Measurements from ENCODE around the gene MYD88. TPM values are rescaled to one million over a fixed set of nuclear protein-coding genes. Genes with fewer than 3 reads are reported as not detected.

Gene MYD88
- total and polyA plus RNA-seq, 9 of the 15 experiments (the other 6 are each of a cell fraction or from before 2014, with no cell fraction given): 3.2 to 47.3 (median 27.6) TPM

DNA sequence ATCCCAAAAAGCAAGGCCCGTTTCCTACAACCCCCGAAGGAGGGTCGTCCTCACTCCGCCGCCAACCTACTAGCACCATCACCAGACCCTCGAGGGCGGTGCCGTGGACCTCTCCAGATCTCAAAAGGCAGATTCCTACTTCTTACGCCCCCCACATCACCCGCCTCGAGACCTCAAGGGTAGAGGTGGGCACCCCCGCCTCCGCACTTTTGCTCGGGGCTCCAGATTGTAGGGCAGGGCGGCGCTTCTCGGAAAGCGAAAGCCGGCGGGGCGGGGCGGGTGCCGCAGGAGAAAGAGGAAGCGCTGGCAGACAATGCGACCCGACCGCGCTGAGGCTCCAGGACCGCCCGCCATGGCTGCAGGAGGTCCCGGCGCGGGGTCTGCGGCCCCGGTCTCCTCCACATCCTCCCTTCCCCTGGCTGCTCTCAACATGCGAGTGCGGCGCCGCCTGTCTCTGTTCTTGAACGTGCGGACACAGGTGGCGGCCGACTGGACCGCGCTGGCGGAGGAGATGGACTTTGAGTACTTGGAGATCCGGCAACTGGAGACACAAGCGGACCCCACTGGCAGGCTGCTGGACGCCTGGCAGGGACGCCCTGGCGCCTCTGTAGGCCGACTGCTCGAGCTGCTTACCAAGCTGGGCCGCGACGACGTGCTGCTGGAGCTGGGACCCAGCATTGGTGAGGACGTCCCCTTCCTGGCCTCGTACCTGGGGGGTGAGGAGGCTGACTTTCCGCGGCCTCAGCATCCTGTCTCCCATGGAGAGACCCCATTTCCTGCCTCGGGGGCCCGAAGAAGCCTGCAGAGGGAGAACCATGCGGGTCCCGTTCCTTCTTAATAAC, at the start of gene MYD88 (continued):
- TF ChIP-seq, protein P1, sequence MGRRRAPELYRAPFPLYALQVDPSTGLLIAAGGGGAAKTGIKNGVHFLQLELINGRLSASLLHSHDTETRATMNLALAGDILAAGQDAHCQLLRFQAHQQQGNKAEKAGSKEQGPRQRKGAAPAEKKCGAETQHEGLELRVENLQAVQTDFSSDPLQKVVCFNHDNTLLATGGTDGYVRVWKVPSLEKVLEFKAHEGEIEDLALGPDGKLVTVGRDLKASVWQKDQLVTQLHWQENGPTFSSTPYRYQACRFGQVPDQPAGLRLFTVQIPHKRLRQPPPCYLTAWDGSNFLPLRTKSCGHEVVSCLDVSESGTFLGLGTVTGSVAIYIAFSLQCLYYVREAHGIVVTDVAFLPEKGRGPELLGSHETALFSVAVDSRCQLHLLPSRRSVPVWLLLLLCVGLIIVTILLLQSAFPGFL (CRISPR knock-in tag; IDR thresholded peaks at IDR 0.05): no peak
- TF ChIP-seq U2AF1 (optimal IDR thresholded peaks at IDR 0.05; ENCODE audit: low read depth, low read length) (peak; percentile 51), MCM3 (IDR thresholded peaks at IDR 0.05) (no peak), HDGF (IDR thresholded peaks at IDR 0.05) (no peak), HMGN3 (IDR thresholded peaks at IDR 0.05; ENCODE audit: borderline replicate concordance, extremely low read depth, insufficient read length, low read depth, low read length) (peak; percentile 75), ZBTB1 (CRISPR knock-in tag; IDR thresholded peaks at IDR 0.05; ENCODE audit: borderline replicate concordance, low read depth) (no peak; the same call in 1 of the 2 replicates), ZNF766 (CRISPR knock-in tag; conservative IDR thresholded peaks at IDR 0.05) (no peak), SMAD4 (CRISPR knock-in tag; conservative IDR thresholded peaks at IDR 0.05) (peak; percentile 67; the same call in 1 of the 2 replicates), ZC3H11A (IDR thresholded peaks at IDR 0.05; ENCODE audit: low read depth, low read length) (no peak), RBBP5 (IDR thresholded peaks at IDR 0.05; ENCODE audit: borderline replicate concordance, insufficient read depth, low read length, poor library complexity, severe bottlenecking) (peak; percentile 52), HDAC6 (IDR thresholded peaks at IDR 0.05; ENCODE audit: low read depth, low read length) (no peak), THRAP3 (IDR thresholded peaks at IDR 0.05; ENCODE audit: borderline replicate concordance) (no peak), SPI1 (IDR thresholded peaks at IDR 0.05; ENCODE audit: borderline replicate concordance, low read depth, low read length) (peak; percentile 99), TEAD2 (tag; IDR thresholded peaks at IDR 0.05) (no peak), BRCA1 (IDR thresholded peaks at IDR 0.05) (no peak), BRCA1 (CRISPR knock-in tag; IDR thresholded peaks at IDR 0.05) (0 out of 2 replicates have a peak, but pooled peaks have one; percentile 78)
- TF ChIP-seq, protein P2, sequence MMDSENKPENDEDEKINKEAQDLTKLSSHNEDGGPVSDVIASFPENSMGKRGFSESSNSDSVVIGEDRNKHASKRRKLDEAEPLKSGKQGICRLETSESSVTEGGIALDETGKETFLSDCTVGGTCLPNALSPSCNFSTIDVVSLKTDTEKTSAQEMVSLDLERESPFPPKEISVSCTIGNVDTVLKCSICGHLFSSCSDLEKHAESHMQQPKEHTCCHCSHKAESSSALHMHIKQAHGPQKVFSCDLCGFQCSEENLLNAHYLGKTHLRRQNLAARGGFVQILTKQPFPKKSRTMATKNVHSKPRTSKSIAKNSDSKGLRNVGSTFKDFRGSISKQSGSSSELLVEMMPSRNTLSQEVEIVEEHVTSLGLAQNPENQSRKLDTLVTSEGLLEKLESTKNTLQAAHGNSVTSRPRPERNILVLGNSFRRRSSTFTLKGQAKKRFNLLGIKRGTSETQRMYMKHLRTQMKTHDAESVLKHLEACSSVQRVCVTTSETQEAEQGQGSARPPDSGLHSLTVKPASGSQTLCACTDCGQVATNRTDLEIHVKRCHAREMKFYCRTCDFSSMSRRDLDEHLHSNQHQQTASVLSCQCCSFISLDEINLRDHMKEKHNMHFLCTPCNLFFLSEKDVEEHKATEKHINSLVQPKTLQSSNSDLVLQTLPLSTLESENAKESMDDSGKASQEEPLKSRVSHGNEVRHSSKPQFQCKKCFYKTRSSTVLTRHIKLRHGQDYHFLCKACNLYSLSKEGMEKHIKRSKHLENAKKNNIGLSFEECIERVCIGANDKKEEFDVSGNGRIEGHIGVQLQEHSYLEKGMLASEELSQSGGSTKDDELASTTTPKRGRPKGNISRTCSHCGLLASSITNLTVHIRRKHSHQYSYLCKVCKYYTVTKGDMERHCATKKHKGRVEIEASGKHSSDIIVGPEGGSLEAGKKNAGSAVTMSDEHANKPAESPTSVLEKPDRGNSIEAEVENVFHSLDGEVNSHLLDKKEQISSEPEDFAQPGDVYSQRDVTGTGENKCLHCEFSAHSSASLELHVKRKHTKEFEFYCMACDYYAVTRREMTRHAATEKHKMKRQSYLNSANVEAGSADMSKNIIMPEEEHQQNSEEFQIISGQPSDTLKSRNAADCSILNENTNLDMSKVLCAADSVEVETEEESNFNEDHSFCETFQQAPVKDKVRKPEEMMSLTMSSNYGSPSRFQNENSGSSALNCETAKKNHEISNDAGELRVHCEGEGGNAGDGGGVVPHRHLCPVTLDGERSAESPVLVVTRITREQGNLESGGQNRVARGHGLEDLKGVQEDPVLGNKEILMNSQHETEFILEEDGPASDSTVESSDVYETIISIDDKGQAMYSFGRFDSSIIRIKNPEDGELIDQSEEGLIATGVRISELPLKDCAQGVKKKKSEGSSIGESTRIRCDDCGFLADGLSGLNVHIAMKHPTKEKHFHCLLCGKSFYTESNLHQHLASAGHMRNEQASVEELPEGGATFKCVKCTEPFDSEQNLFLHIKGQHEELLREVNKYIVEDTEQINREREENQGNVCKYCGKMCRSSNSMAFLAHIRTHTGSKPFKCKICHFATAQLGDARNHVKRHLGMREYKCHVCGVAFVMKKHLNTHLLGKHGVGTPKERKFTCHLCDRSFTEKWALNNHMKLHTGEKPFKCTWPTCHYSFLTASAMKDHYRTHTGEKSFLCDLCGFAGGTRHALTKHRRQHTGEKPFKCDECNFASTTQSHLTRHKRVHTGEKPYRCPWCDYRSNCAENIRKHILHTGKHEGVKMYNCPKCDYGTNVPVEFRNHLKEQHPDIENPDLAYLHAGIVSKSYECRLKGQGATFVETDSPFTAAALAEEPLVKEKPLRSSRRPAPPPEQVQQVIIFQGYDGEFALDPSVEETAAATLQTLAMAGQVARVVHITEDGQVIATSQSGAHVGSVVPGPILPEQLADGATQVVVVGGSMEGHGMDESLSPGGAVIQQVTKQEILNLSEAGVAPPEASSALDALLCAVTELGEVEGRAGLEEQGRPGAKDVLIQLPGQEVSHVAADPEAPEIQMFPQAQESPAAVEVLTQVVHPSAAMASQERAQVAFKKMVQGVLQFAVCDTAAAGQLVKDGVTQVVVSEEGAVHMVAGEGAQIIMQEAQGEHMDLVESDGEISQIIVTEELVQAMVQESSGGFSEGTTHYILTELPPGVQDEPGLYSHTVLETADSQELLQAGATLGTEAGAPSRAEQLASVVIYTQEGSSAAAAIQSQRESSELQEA (IDR thresholded peaks at IDR 0.05; ENCODE audit: low read depth): no peak
- TF ChIP-seq, protein P3, sequence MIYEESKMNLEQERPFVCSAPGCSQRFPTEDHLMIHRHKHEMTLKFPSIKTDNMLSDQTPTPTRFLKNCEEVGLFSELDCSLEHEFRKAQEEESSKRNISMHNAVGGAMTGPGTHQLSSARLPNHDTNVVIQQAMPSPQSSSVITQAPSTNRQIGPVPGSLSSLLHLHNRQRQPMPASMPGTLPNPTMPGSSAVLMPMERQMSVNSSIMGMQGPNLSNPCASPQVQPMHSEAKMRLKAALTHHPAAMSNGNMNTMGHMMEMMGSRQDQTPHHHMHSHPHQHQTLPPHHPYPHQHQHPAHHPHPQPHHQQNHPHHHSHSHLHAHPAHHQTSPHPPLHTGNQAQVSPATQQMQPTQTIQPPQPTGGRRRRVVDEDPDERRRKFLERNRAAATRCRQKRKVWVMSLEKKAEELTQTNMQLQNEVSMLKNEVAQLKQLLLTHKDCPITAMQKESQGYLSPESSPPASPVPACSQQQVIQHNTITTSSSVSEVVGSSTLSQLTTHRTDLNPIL (CRISPR knock-in tag; IDR thresholded peaks at IDR 0.05): no peak
